ENCODE data around the gene PPEF1. TPM values are rescaled to one million over a fixed set of nuclear protein-coding genes. Genes with fewer than 3 reads are reported as not detected.

The PPEF1 gene
- total RNA-seq, 1 experiment from 2014 or later, result 0.52 TPM

DNA sequence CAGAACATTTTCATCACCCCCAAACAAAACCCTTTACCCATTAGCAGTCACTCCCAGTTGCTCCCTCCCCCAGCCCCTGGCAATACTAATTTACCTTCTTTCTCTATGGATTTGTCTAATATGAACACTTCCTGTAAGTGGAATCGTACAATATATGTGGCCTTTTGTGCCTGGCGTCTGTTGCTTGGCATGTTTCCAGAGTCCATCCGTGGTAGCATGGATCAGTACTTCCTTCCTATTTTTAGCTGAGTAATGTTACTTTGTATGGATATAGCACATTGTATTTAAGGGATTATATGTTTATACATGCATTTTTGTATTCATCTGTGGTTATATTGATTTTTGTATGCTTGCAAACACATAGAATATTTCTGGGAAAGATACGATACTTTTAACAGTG is 48.2 kb downstream of the PPEF1 start:
- no peak overlapping the region for H2BK5ac ChIP-seq (ENCODE audit: insufficient read length, low read length)
- no peak overlapping the region for H2BK12ac ChIP-seq (ENCODE audit: insufficient read length, low read depth, low read length)
- H4K20me1 ChIP-seq (ENCODE audit: control insufficient read depth, insufficient read depth, insufficient read length), result no peaks in the 10 kb centered on the region
- H2AK5ac ChIP-seq (ENCODE audit: insufficient read length, low read length), result no peak overlapping the region
- H3K4ac ChIP-seq (ENCODE audit: low read depth, low read length), result no peak overlapping the region
- no peak overlapping the region for H2BK120ac ChIP-seq (ENCODE audit: low read depth, low read length, poor library complexity, severe bottlenecking)
- Mint-ChIP-seq H3K4me1 (peaks cover 24 to 25% of the 10 kb centered on the region in 2 experiments), H3K4me3 (no peak overlapping the region; a peak in 1 of 5 replicates), H3K27ac (no peak overlapping the region), H3K27me3 (ENCODE audit: low read depth) (no peaks in the 10 kb centered on the region; the same call in 1 of the 2 replicates), H3K36me3 (ENCODE audit: insufficient read depth in 1 of 3, low read depth in 3 of 3) (peaks cover 0 to 2% (median 0%) of the 10 kb centered on the region in 3 experiments; a peak in 4 of 7 replicates), H3K9me3 (peaks cover 65 to 74% of the 10 kb centered on the region in 2 experiments)
- H3K79me1 ChIP-seq (ENCODE audit: insufficient read depth, low read depth, low read length, poor library complexity, severe bottlenecking), result no peaks in the 10 kb centered on the region
- no peak overlapping the region for H4K91ac ChIP-seq (ENCODE audit: insufficient read length, low read depth, low read length)
- no peaks in the 10 kb centered on the region; the same call in 1 of the 2 replicates for H3K4me1 ChIP-seq (ENCODE audit: insufficient read depth, low read length)
- peaks cover 6% of the 10 kb centered on the region for H3K9me3 ChIP-seq (ENCODE audit: control insufficient read depth, low read depth, low read length)
- H3K23me2 ChIP-seq (ENCODE audit: insufficient read length, low read depth, low read length, poor library complexity, severe bottlenecking), result no peaks in the 10 kb centered on the region
- H3K27me3 ChIP-seq (ENCODE audit: insufficient read depth, low read length), result no peaks in the 10 kb centered on the region
- H2BK20ac ChIP-seq (ENCODE audit: low read depth, low read length, poor library complexity, severe bottlenecking), result no peak overlapping the region
- no peak overlapping the region for H2AFZ ChIP-seq (ENCODE audit: low read length)
- no peaks in the 10 kb centered on the region for H3K79me2 ChIP-seq (ENCODE audit: insufficient read depth, low read length)
- H3K4me2 ChIP-seq (ENCODE audit: insufficient read depth, insufficient read length, low read length), result no peak overlapping the region
- H3T11ph ChIP-seq (ENCODE audit: low read length), result no peak overlapping the region
- no CpG with 5 or more reads among the region's 4 CpGs for WGBS (ENCODE audit: extremely low coverage, insufficient read length, low lambda C conversion rate)
- H3K56ac ChIP-seq (ENCODE audit: insufficient read length, low read depth, low read length), result no peak overlapping the region
- no peak overlapping the region for H3K14ac ChIP-seq (ENCODE audit: insufficient read depth, low read length)
- H4K5ac ChIP-seq (ENCODE audit: insufficient read length, low read depth, low read length), result no peak overlapping the region
- H4K8ac ChIP-seq (replicated peaks; ENCODE audit: insufficient read length, low read depth, low read length), result no peak overlapping the region
- TF ChIP-seq CTCF (conservative IDR thresholded peaks at IDR 0.05), result no peak
- H3K27ac ChIP-seq (ENCODE audit: insufficient read length, low read depth, low read length), result no peak overlapping the region
- no peak for DNase-seq
- H3K9ac ChIP-seq (ENCODE audit: extremely low read depth, insufficient read length, low read length), result no peak overlapping the region
- no peak overlapping the region for H2BK15ac ChIP-seq (ENCODE audit: low read depth, low read length)
- H3K18ac ChIP-seq (ENCODE audit: insufficient read length, low read depth, low read length), result no peak overlapping the region
- H3K23ac ChIP-seq (ENCODE audit: insufficient read length, low read depth, low read length), result no peak overlapping the region

Data from H9 (cell line).